GM12878 (cell line): ENCODE results near the gene MEAF6. TPM values are rescaled to one million over a fixed set of nuclear protein-coding genes. Genes with fewer than 3 reads are reported as not detected.

ENCODE experiments used
- ATAC-seq: fragments of 200-7000 bp; cut with Tn5 transposase; 3 replicates; pipeline ENCODE4 v1.9.1; 2020; ENCODE audit warnings: mild to moderate bottlenecking, moderate library complexity
- BruUV-seq: library from RNA; stranded (reverse); fragments of 400-500 nt; replicated peaks from 2 replicates; lab custom pipeline; 2021; lab: Mats Ljungman, UMichigan
- CTCF ChIA-PET: fragments of 300-600 bp; sonication (Branson Sonifier 250); formaldehyde crosslinking; extraction: SDS; loops from one replicate; lab custom pipeline; 2021; ENCODE audit warnings: inconsistent platforms; lab: Yijun Ruan, JAX
- POLR2A ChIA-PET: fragments of 350-600 bp; formaldehyde crosslinking; extraction: SDS; loops from one replicate; lab custom pipeline; 2021; ENCODE audit warnings: inconsistent platforms; lab: Charles Lee
- RAD21 ChIA-PET: fragments of 300-600 bp; sonication (Branson Sonifier 250); formaldehyde crosslinking; loops from one replicate; lab custom pipeline; 2023; ENCODE audit warnings: antibody characterized with exemption; ENCODE audit not compliant: unreplicated experiment; lab: Charles Lee
- SMC1A ChIA-PET: fragments of 300-600 bp; sonication (Branson Sonifier 250); formaldehyde crosslinking; loops from one replicate; lab custom pipeline; 2023; ENCODE audit not compliant: unreplicated experiment, uncharacterized antibody; lab: Charles Lee
- DNase-seq: peaks from one replicate; pipeline ENCODE4 v3.0.0-alpha.2; 2011; ENCODE audit warnings: low read depth, low spot score
- FAIRE-seq: peaks from 3 replicates; lab custom pipeline; 2011; peaks lifted over from hg19 to GRCh38; lab: Jason Lieb, UNC
- H2AFZ ChIP-seq: 2 replicates; pipeline ENCODE4 v1.6.0; 2011; ENCODE audit warnings: low read depth, low read length, control low read depth; ENCODE audit not compliant: control insufficient read depth
- H3K27ac ChIP-seq: 2 replicates; pipeline ENCODE4 v1.5.1; 2011; ENCODE audit warnings: control low read depth; ENCODE audit not compliant: control insufficient read depth, insufficient read depth
- H3K27me3 ChIP-seq, 2 experiments: replicated peaks in 1 of 2; 2 replicates each; pipeline versions ENCODE4 v1.6.0 to v1.6.1; 2011; ENCODE audit warnings: low read length in 1 of 2; ENCODE audit not compliant: control insufficient read depth in 2 of 2, insufficient read depth in 2 of 2
- H3K36me3 ChIP-seq, 2 experiments: 2 replicates each; pipeline ENCODE4 v1.5.1; 2011; ENCODE audit warnings: low read length in 1 of 2; ENCODE audit not compliant: control insufficient read depth in 2 of 2, insufficient read depth in 2 of 2
- H3K4me1 ChIP-seq: 2 replicates; pipeline ENCODE4 v1.6.1; 2011; ENCODE audit warnings: mild to moderate bottlenecking, low read length, moderate library complexity, mixed read lengths; ENCODE audit not compliant: control insufficient read depth, insufficient read depth
- H3K4me2 ChIP-seq: 2 replicates; pipeline ENCODE4 v1.6.0; 2011; ENCODE audit warnings: control low read depth; ENCODE audit not compliant: control insufficient read depth, insufficient read depth
- H3K4me3 ChIP-seq: fragments of 200-600 bp; sonication (generic); 2 replicates; pipeline ENCODE4 v1.5.1; 2016
- H3K79me2 ChIP-seq: 2 replicates; pipeline ENCODE4 v1.6.0; 2011; ENCODE audit warnings: low read length; ENCODE audit not compliant: control insufficient read depth, insufficient read depth
- H3K9ac ChIP-seq: 2 replicates; pipeline ENCODE4 v1.8.0; 2011; ENCODE audit warnings: low read length, control low read depth, mixed read lengths; ENCODE audit not compliant: control insufficient read depth, insufficient read depth
- H3K9me3 ChIP-seq: replicated peaks from 3 replicates; pipeline ENCODE4 v1.5.1; 2011; ENCODE audit warnings: mild to moderate bottlenecking, low read length; ENCODE audit not compliant: control insufficient read depth, insufficient read depth
- H4K20me1 ChIP-seq: 2 replicates; pipeline ENCODE4 v1.6.0; 2011; ENCODE audit not compliant: control insufficient read depth, insufficient read depth
- BACH1 ChIP-seq: fragments of 450-650 bp; IDR thresholded peaks from 2 replicates; pipeline ENCODE4 v1.6.1; 2017; ENCODE audit warnings: mild to moderate bottlenecking, borderline replicate concordance
- E2F8 ChIP-seq: fragments of 450-650 bp; IDR thresholded peaks from 2 replicates; pipeline ENCODE4 v1.6.1; 2018; ENCODE audit warnings: mild to moderate bottlenecking, low read depth, moderate library complexity; ENCODE audit not compliant: partially characterized antibody
- HSF1 ChIP-seq: fragments of 150-350 bp; IDR thresholded peaks from 2 replicates; pipeline ENCODE4 v1.6.1; 2014; ENCODE audit warnings: mild to moderate bottlenecking, low read depth, low read length
- POLR2A ChIP-seq: IDR thresholded peaks from 2 replicates; pipeline ENCODE4 v1.6.1; 2011; ENCODE audit warnings: low read depth, mild to moderate bottlenecking, low read length
- RB1 ChIP-seq: fragments of 450-650 bp; formaldehyde crosslinking; IDR thresholded peaks from 2 replicates; pipeline ENCODE4 v1.6.1; 2017; ENCODE audit warnings: mild to moderate bottlenecking, borderline replicate concordance
- SMAD5 ChIP-seq: IDR thresholded peaks from 2 replicates; pipeline ENCODE4 v1.6.1; 2016; ENCODE audit warnings: antibody characterized with exemption, low read depth
- ZNF384 ChIP-seq: IDR thresholded peaks from 2 replicates; pipeline ENCODE4 v1.6.1; 2012; ENCODE audit warnings: low read depth, mild to moderate bottlenecking, low read length, improper control_type of control experiment, borderline replicate concordance
- WGBS: methylation state at CpG from one replicate; pipeline ENCODE4 v1.1.6; 2016; ENCODE audit warnings: low lambda C conversion rate; ENCODE audit not compliant: insufficient replicate concordance, insufficient coverage; ENCODE audit errors: missing lambda C conversion rate; 5-methylcytosine and 5-hydroxymethylcytosine counted together
- in situ Hi-C: fragments of 300-500 bp; cut with MboI; formaldehyde crosslinking; loops from 9 replicates; pipeline ENCODE4 v1.14.3; 2018; ENCODE audit warnings: mixed read lengths
- intact Hi-C: fragments of 100-400 bp; cut with micrococcal nuclease; formaldehyde crosslinking; loops from one replicate; pipeline ENCODE4 v1.14.2; 2022; ENCODE audit not compliant: unreplicated experiment
- polyA plus RNA-seq, 11 experiments: library from polyadenylated mRNA; depleted of rRNA in 4 of 11; unstranded in 6 of 11; stranded (reverse) in 5 of 11; fragments of >200 nt; fragmentation: Nextera tagmentation in 4 of 11; fragmentation: Illumina TruSeq in 1 of 11; extraction: Ambion mirVana in 4 of 11; extraction: Trizol in 1 of 11; gene quantifications; 1 replicate in 1 of 11; 2 replicates in 10 of 11; pipeline versions ENCODE4 v1.2.1 to v1.2.3, GENCODE V29; 2011 to 2016; ENCODE audit warnings: inconsistent platforms in 2 of 11, missing spikeins in 2 of 11, low read depth in 1 of 11
- total RNA-seq, 4 experiments: library from RNA; depleted of rRNA in 3 of 4; stranded (reverse); fragments of >200 nt in 3 of 4; fragmentation: Illumina TruSeq in 1 of 4; extraction: Trizol in 1 of 4; gene quantifications; 2 replicates each; pipeline versions ENCODE4 v1.2.1 to v1.2.3, GENCODE V29; 2013 to 2021
- TF ChIP-seq, protein P1 (sequence below): fragments of 450-650 bp; formaldehyde crosslinking; IDR thresholded peaks from 2 replicates; pipeline ENCODE4 v1.5.0; 2022; ENCODE audit warnings: mild to moderate bottlenecking, missing genetic modification characterization

MEAF6 gene
- total and polyA plus RNA-seq, 10 of the 15 experiments (the other 5 are each of a cell fraction or from before 2014, with no cell fraction given) = 30.8 to 75.0 (median 58.1) TPM

GRCh38 chr1:37484325-37485051, 30.1 kb downstream of the MEAF6 start:
- no peak for DNase-seq
- WGBS = 74% methylated on average over 7 of the region's 7 CpGs
- peaks cover 3% of the 10 kb centered on the region; the same call in 1 of the 2 replicates for H4K20me1 ChIP-seq
- ChIA-PET POLR2A (interaction anchor here (0.6 to 3.6 kb wide), 3 partner anchors 9 to 64 kb away, joined by 4 to 35 read pairs (median 5); partner anchors contain the start of gene ZC3H12A), SMC1A (interaction anchor here (0.8 to 4.7 kb wide), 5 partner anchors 9 to 200 kb away, joined by 3 to 128 read pairs (median 3); no protein-coding TSS in a partner anchor), RAD21 (interaction anchor here (4.1 to 8.3 kb wide), 2 partner anchors 10 to 30 kb away, joined by 82 to 166 read pairs; partner anchors contain the start of gene ZC3H12A), CTCF (interaction anchor here (0.9 to 8.1 kb wide), 7 partner anchors 9 to 197 kb away, joined by 3 to 289 read pairs (median 5); no protein-coding TSS in a partner anchor)
- intact Hi-C loops (no loop called here), in situ Hi-C loops (no loop called here)
- peaks cover 25% of the 10 kb centered on the region for H3K79me2 ChIP-seq
- no TSS peak for BruUV-seq
- peaks cover 33 to 41% of the 10 kb centered on the region in 2 experiments; a peak in 3 of 4 replicates for H3K36me3 ChIP-seq
- TF ChIP-seq RB1 = no peak
- TF ChIP-seq, protein P1, sequence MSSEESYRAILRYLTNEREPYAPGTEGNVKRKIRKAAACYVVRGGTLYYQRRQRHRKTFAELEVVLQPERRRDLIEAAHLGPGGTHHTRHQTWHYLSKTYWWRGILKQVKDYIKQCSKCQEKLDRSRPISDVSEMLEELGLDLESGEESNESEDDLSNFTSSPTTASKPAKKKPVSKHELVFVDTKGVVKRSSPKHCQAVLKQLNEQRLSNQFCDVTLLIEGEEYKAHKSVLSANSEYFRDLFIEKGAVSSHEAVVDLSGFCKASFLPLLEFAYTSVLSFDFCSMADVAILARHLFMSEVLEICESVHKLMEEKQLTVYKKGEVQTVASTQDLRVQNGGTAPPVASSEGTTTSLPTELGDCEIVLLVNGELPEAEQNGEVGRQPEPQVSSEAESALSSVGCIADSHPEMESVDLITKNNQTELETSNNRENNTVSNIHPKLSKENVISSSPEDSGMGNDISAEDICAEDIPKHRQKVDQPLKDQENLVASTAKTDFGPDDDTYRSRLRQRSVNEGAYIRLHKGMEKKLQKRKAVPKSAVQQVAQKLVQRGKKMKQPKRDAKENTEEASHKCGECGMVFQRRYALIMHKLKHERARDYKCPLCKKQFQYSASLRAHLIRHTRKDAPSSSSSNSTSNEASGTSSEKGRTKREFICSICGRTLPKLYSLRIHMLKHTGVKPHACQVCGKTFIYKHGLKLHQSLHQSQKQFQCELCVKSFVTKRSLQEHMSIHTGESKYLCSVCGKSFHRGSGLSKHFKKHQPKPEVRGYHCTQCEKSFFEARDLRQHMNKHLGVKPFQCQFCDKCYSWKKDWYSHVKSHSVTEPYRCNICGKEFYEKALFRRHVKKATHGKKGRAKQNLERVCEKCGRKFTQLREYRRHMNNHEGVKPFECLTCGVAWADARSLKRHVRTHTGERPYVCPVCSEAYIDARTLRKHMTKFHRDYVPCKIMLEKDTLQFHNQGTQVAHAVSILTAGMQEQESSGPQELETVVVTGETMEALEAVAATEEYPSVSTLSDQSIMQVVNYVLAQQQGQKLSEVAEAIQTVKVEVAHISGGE = no peak
- TF ChIP-seq SMAD5 = no peak; the same call in 1 of the 2 replicates
- peak; percentile 19 for TF ChIP-seq E2F8
- no peak for TF ChIP-seq ZNF384
- TF ChIP-seq HSF1 = no peak
- TF ChIP-seq POLR2A = peak; percentile 40; the same call in 1 of the 2 replicates
- TF ChIP-seq BACH1 = 0 out of 2 replicates have a peak, but pooled peaks have one; percentile 28
- no peak overlapping the region for H3K4me2 ChIP-seq
- H2AFZ ChIP-seq = no peak overlapping the region
- H3K9ac ChIP-seq = no peak overlapping the region
- no peak for FAIRE-seq
- H3K4me3 ChIP-seq = no peak overlapping the region
- H3K9me3 ChIP-seq = no peaks in the 10 kb centered on the region
- ATAC-seq = no peak
- H3K27ac ChIP-seq = no peak overlapping the region
- no peaks in the 10 kb centered on the region for H3K27me3 ChIP-seq
- peaks cover 17% of the 10 kb centered on the region for H3K4me1 ChIP-seq
